Neuronal stem cell (in vitro differentiated cells): ENCODE measurements around the gene DCAF11.

Experiments
- DNase-seq: peaks from one replicate; pipeline ENCODE4 v3.0.0-alpha.2; 2013; ENCODE audit warnings: low spot score
- H2AFZ ChIP-seq: one replicate; pipeline ENCODE4 v1.6.1; 2013; ENCODE audit warnings: mild to moderate bottlenecking, low read length, inconsistent platforms
- H2AK5ac ChIP-seq: 2 replicates; pipeline ENCODE4 v1.6.1; 2013; ENCODE audit warnings: low read depth, mild to moderate bottlenecking, inconsistent platforms, low read length, moderate library complexity, mixed read lengths
- H2BK120ac ChIP-seq: 2 replicates; pipeline ENCODE4 v1.6.1; 2013; ENCODE audit warnings: low read depth, mild to moderate bottlenecking, inconsistent platforms, low read length, moderate library complexity, mixed read lengths
- H2BK12ac ChIP-seq: one replicate; pipeline ENCODE4 v1.6.1; 2013; ENCODE audit warnings: low read length, inconsistent platforms
- H2BK15ac ChIP-seq: 2 replicates; pipeline ENCODE4 v1.6.1; 2013; ENCODE audit warnings: mild to moderate bottlenecking, low read length, inconsistent platforms, mixed read lengths
- H2BK5ac ChIP-seq: one replicate; pipeline ENCODE4 v1.6.1; 2013; ENCODE audit warnings: inconsistent platforms, mild to moderate bottlenecking, low read length, moderate library complexity
- H3K14ac ChIP-seq: one replicate; pipeline ENCODE4 v1.6.1; 2013; ENCODE audit warnings: low read length, inconsistent platforms
- H3K18ac ChIP-seq: 2 replicates; pipeline ENCODE4 v1.6.1; 2013; ENCODE audit warnings: low read length, inconsistent platforms
- H3K23ac ChIP-seq: 2 replicates; pipeline ENCODE4 v1.6.1; 2013; ENCODE audit warnings: low read depth, mild to moderate bottlenecking, mixed read lengths, low read length, inconsistent platforms; ENCODE audit not compliant: poor library complexity
- H3K27ac ChIP-seq: replicated peaks from 3 replicates; pipeline ENCODE4 v1.5.1; 2013; ENCODE audit warnings: low read length, inconsistent platforms
- H3K27me3 ChIP-seq, 3 experiments: 2 replicates each; pipeline ENCODE4 v1.6.1; 2013; ENCODE audit warnings: low read length in 3 of 3, mild to moderate bottlenecking in 2 of 3, inconsistent platforms in 1 of 3, low read depth in 1 of 3, mixed read lengths in 1 of 3, moderate library complexity in 1 of 3; ENCODE audit not compliant: control insufficient read depth in 3 of 3, insufficient read depth in 3 of 3
- H3K36me3 ChIP-seq, 2 donors: replicated peaks in 1 of 2; 2 replicates each; pipeline ENCODE4 v1.6.1; 2013; ENCODE audit warnings: low read length in 2 of 2; ENCODE audit not compliant: control insufficient read depth in 2 of 2, insufficient read depth in 2 of 2
- H3K4ac ChIP-seq: 2 replicates; pipeline ENCODE4 v1.6.1; 2013; ENCODE audit warnings: inconsistent platforms, mild to moderate bottlenecking, low read length, moderate library complexity
- H3K4me1 ChIP-seq, 2 donors: 1 replicate in 1 of 2; 2 replicates in 1 of 2; pipeline ENCODE4 v1.6.1; 2013; ENCODE audit warnings: low read length in 2 of 2, low read depth in 1 of 2; ENCODE audit not compliant: control insufficient read depth in 2 of 2, insufficient read depth in 1 of 2
- H3K4me2 ChIP-seq: one replicate; pipeline ENCODE4 v1.6.1; 2013; ENCODE audit warnings: mild to moderate bottlenecking, low read length, inconsistent platforms; ENCODE audit not compliant: insufficient read depth, poor library complexity, severe bottlenecking
- H3K4me3 ChIP-seq, 2 donors: 2 replicates each; pipeline ENCODE4 v1.5.1; 2013; ENCODE audit warnings: low read length in 2 of 2, mild to moderate bottlenecking in 2 of 2, inconsistent platforms in 1 of 2, moderate library complexity in 1 of 2
- H3K79me1 ChIP-seq: one replicate; pipeline ENCODE4 v1.6.1; 2013; ENCODE audit warnings: low read depth, mild to moderate bottlenecking, inconsistent platforms, low read length, moderate library complexity
- H3K9ac ChIP-seq: one replicate; pipeline ENCODE4 v1.6.1; 2013; ENCODE audit warnings: mild to moderate bottlenecking, low read depth, low read length, inconsistent platforms; ENCODE audit not compliant: poor library complexity
- H3K9me3 ChIP-seq, 2 donors: replicated peaks in 1 of 2; 2 replicates each; pipeline versions ENCODE3 to v1.6.1; 2013; ENCODE audit warnings: low read length in 2 of 2, mild to moderate bottlenecking in 2 of 2, inconsistent platforms in 1 of 2, low read depth in 1 of 2, mixed read lengths in 1 of 2, moderate library complexity in 1 of 2; ENCODE audit not compliant: control insufficient read depth in 2 of 2, insufficient read depth in 1 of 2
- H4K8ac ChIP-seq: one replicate; pipeline ENCODE4 v1.6.1; 2013; ENCODE audit warnings: low read depth, mild to moderate bottlenecking, inconsistent platforms, low read length, moderate library complexity
- H4K91ac ChIP-seq: one replicate; pipeline ENCODE4 v1.6.1; 2013; ENCODE audit warnings: low read length, low read depth, mild to moderate bottlenecking, inconsistent platforms; ENCODE audit not compliant: poor library complexity
- WGBS, 2 donors: extraction: QIAGEN DNeasy Blood & Tissue Kit; methylation state at CpG; one replicate each; pipeline ENCODE4 v1.1.7; 2013; ENCODE audit warnings: missing lambda C conversion rate in 2 of 2, mixed read lengths in 1 of 2; ENCODE audit not compliant: insufficient read length in 2 of 2, insufficient replicate concordance in 1 of 2; ENCODE audit errors: extremely low coverage in 2 of 2; 5-methylcytosine and 5-hydroxymethylcytosine counted together

Gene DCAF11

GRCh38 chr14:24122416-24122815, 7.8 kb downstream of the DCAF11 start:
- no peak overlapping the region for H2BK15ac ChIP-seq
- H2AFZ ChIP-seq = no peak overlapping the region
- no peaks in the 10 kb centered on the region for H3K4me1 ChIP-seq
- H2BK5ac ChIP-seq = no peak overlapping the region
- no CpG with 5 or more reads among the region's 4 CpGs for WGBS, 2 donors
- H4K91ac ChIP-seq = no peak overlapping the region
- H2BK12ac ChIP-seq = no peak overlapping the region
- no peaks in the 10 kb centered on the region for H3K79me1 ChIP-seq
- H3K4me2 ChIP-seq = no peak overlapping the region
- no peak overlapping the region for H3K27ac ChIP-seq
- H2AK5ac ChIP-seq = no peak overlapping the region
- no peak for DNase-seq
- H3K4me3 ChIP-seq = no peak overlapping the region
- no peak overlapping the region for H2BK120ac ChIP-seq
- no peak overlapping the region for H3K18ac ChIP-seq
- H3K4ac ChIP-seq = no peak overlapping the region
- H3K27me3 ChIP-seq = no peaks in the 10 kb centered on the region
- H3K14ac ChIP-seq = no peak overlapping the region
- peaks cover 30 to 57% of the 10 kb centered on the region in 2 donors for H3K36me3 ChIP-seq
- no peak overlapping the region for H4K8ac ChIP-seq
- no peak overlapping the region for H3K23ac ChIP-seq
- H3K9me3 ChIP-seq = no peaks in the 10 kb centered on the region
- no peak overlapping the region for H3K9ac ChIP-seq

GRCh38 chr14:24122898-24123297, 8.3 kb downstream of the DCAF11 start:
- Histone ChIP-seq H4K91ac (no peak overlapping the region), H3K4me3 (no peak overlapping the region), H4K8ac (no peak overlapping the region), H3K27me3 (no peaks in the 10 kb centered on the region), H3K27ac (no peak overlapping the region), H3K9me3 (no peaks in the 10 kb centered on the region), H2AFZ (no peak overlapping the region), H3K18ac (no peak overlapping the region), H3K4me1 (no peaks in the 10 kb centered on the region), H2BK5ac (no peak overlapping the region), H3K79me1 (no peaks in the 10 kb centered on the region), H3K23ac (peak overlapping the region; percentile 35), H2BK120ac (no peak overlapping the region), H3K9ac (peak overlapping the region; percentile 27), H2AK5ac (no peak overlapping the region), H2BK12ac (no peak overlapping the region), H3K4ac (no peak overlapping the region), H3K4me2 (no peak overlapping the region), H2BK15ac (no peak overlapping the region), H3K14ac (no peak overlapping the region), H3K36me3 (peaks cover 30 to 53% of the 10 kb centered on the region in 2 donors)
- WGBS, 2 donors = no CpG with 5 or more reads among the region's 8 CpGs
- no peak for DNase-seq

GRCh38 chr14:24123424-24124417, 9.1 kb downstream of the DCAF11 start:
- no peaks in the 10 kb centered on the region for H3K79me1 ChIP-seq

GRCh38 chr14:24126939-24127338, 12.4 kb downstream of the DCAF11 start:
- H3K79me1 ChIP-seq = no peaks in the 10 kb centered on the region
- H3K27ac ChIP-seq = no peak overlapping the region
- H3K36me3 ChIP-seq = peaks cover 9 to 16% of the 10 kb centered on the region in 2 donors
- H3K27me3 ChIP-seq = no peaks in the 10 kb centered on the region
- no peak overlapping the region for H4K91ac ChIP-seq
- H2BK5ac ChIP-seq = no peak overlapping the region
- H3K4me2 ChIP-seq = no peak overlapping the region
- H3K4me1 ChIP-seq = no peaks in the 10 kb centered on the region
- no peak overlapping the region for H2BK15ac ChIP-seq
- H2BK120ac ChIP-seq = no peak overlapping the region
- H3K23ac ChIP-seq = no peak overlapping the region
- no peak overlapping the region for H3K9ac ChIP-seq
- DNase-seq = no peak
- no peak overlapping the region for H2AFZ ChIP-seq
- H3K4me3 ChIP-seq = no peak overlapping the region
- H3K18ac ChIP-seq = no peak overlapping the region
- H4K8ac ChIP-seq = no peak overlapping the region
- H2AK5ac ChIP-seq = no peak overlapping the region
- H2BK12ac ChIP-seq = no peak overlapping the region
- H3K14ac ChIP-seq = no peak overlapping the region
- no peaks in the 10 kb centered on the region for H3K9me3 ChIP-seq
- no peak overlapping the region for H3K4ac ChIP-seq

More at GRCh38 chr14:24123424-24124417, 9.1 kb downstream of the DCAF11 start:
- Histone ChIP-seq H3K9me3 (no peaks in the 10 kb centered on the region), H2BK15ac (no peak overlapping the region), H2BK12ac (no peak overlapping the region), H2AK5ac (no peak overlapping the region), H2BK120ac (no peak overlapping the region), H3K23ac (no peak overlapping the region), H3K27me3 (no peaks in the 10 kb centered on the region), H3K4me2 (no peak overlapping the region), H2BK5ac (no peak overlapping the region), H3K14ac (no peak overlapping the region), H3K4me1 (no peaks in the 10 kb centered on the region), H2AFZ (no peak overlapping the region), H3K27ac (no peak overlapping the region), H3K36me3 (peaks cover 26 to 44% of the 10 kb centered on the region in 2 donors), H3K4me3 (peak overlapping the region in 1 of 2 donors; percentile 33), H3K4ac (no peak overlapping the region), H3K18ac (no peak overlapping the region), H4K8ac (no peak overlapping the region), H3K9ac (no peak overlapping the region), H4K91ac (no peak overlapping the region)
- no peak for DNase-seq
- no CpG with 5 or more reads among the region's 9 CpGs for WGBS, 2 donors
